K562 (cell line): ENCODE data around the gene LYPD3. TPM values are rescaled to one million over a fixed set of nuclear protein-coding genes. Genes with fewer than 3 reads are reported as not detected.

Experiments used
- ATAC-seq: fragments of 200-7000 bp; cut with Tn5 transposase; 3 replicates; pipeline ENCODE4 v1.9.1; 2020; ENCODE audit warnings: moderate library complexity
- BruUV-seq: library from RNA; stranded (reverse); fragments of 400-500 nt; replicated peaks from 2 replicates; lab custom pipeline; 2021; lab: Mats Ljungman, UMichigan
- CTCF ChIA-PET: fragments of 300-600 bp; formaldehyde crosslinking; extraction: SDS; loops from one replicate; lab custom pipeline; 2021; ENCODE audit warnings: low intra/inter-chr PET ratio; lab: Yijun Ruan, JAX
- POLR2A ChIA-PET: fragments of 300-600, 350-650 bp; sonication (Branson Sonifier 250); formaldehyde crosslinking; extraction: SDS; loops from one replicate; lab custom pipeline; 2021; ENCODE audit warnings: antibody characterized with exemption, inconsistent platforms; lab: Yijun Ruan, JAX
- DNase-seq, 4 experiments: peaks; one replicate each; pipeline versions ENCODE4 v3.0.0 to v3.0.0-alpha.2; 2011 to 2018; ENCODE audit warnings: low spot score in 3 of 4, mixed read lengths in 3 of 4; ENCODE audit errors: extremely low read depth in 1 of 4
- FAIRE-seq: peaks from 2 replicates; lab custom pipeline; 2011; peaks lifted over from hg19 to GRCh38; lab: Jason Lieb, UNC
- H2AFZ ChIP-seq: 2 replicates; pipeline ENCODE4 v1.6.0; 2011; ENCODE audit warnings: low read depth, low read length, control low read depth, inconsistent platforms
- H3K27ac ChIP-seq: fragments of 200-600 bp; 3 replicates; pipeline ENCODE4 v1.8.0; 2011; ENCODE audit warnings: low read depth, mild to moderate bottlenecking, control low read depth, inconsistent platforms, low read length, moderate library complexity, mixed read lengths; ENCODE audit errors: extremely low read depth
- H3K27me3 ChIP-seq, 2 experiments: fragments of 300-600 bp in 1 of 2; 2 replicates in 1 of 2; 3 replicates in 1 of 2; pipeline versions ENCODE4 v1.6.0 to v1.8.0; 2011; ENCODE audit warnings: inconsistent platforms in 2 of 2, low read length in 2 of 2, mild to moderate bottlenecking in 1 of 2, mixed read lengths in 1 of 2, moderate library complexity in 1 of 2; ENCODE audit not compliant: control insufficient read depth in 2 of 2, insufficient read depth in 2 of 2
- H3K36me3 ChIP-seq: fragments of 300-600 bp; 3 replicates; pipeline ENCODE4 v1.8.0; 2011; ENCODE audit warnings: mild to moderate bottlenecking, low read length, inconsistent platforms; ENCODE audit not compliant: control insufficient read depth, insufficient read depth
- H3K4me1 ChIP-seq, 2 experiments: fragments of 200-600 bp in 1 of 2; replicated peaks in 1 of 2; 2 replicates in 1 of 2; 3 replicates in 1 of 2; pipeline versions ENCODE4 v1.5.1 to v1.8.0; 2011; ENCODE audit warnings: inconsistent platforms in 2 of 2, low read length in 2 of 2, mild to moderate bottlenecking in 1 of 2, mixed read lengths in 1 of 2, moderate library complexity in 1 of 2; ENCODE audit not compliant: control insufficient read depth in 2 of 2, insufficient read depth in 2 of 2
- H3K4me2 ChIP-seq: 2 replicates; pipeline ENCODE4 v1.6.1; 2011; ENCODE audit warnings: low read length, control low read depth, inconsistent platforms, mixed read lengths; ENCODE audit not compliant: insufficient read depth
- H3K4me3 ChIP-seq: fragments of 200-600 bp; sonication (generic), shearing (Covaris generic); 2 replicates; pipeline ENCODE4 v1.5.1; 2016; ENCODE audit warnings: control low read depth, inconsistent platforms
- H3K79me2 ChIP-seq: fragments of 200-600 bp; 3 replicates; pipeline ENCODE4 v1.8.0; 2011; ENCODE audit warnings: low read length, inconsistent platforms; ENCODE audit not compliant: control insufficient read depth, insufficient read depth
- H3K9ac ChIP-seq, 2 experiments: 2 replicates each; pipeline versions ENCODE4 v1.6.0 to v1.6.1; 2011; ENCODE audit warnings: low read depth in 2 of 2, low read length in 2 of 2, control low read depth in 1 of 2, inconsistent platforms in 1 of 2, mild to moderate bottlenecking in 1 of 2, mixed read lengths in 1 of 2; ENCODE audit not compliant: insufficient read depth in 1 of 2
- H3K9me1 ChIP-seq: one replicate; pipeline ENCODE4 v1.6.0; 2011; ENCODE audit warnings: inconsistent platforms, mild to moderate bottlenecking, low read length, moderate library complexity; ENCODE audit not compliant: control insufficient read depth, insufficient read depth
- H3K9me3 ChIP-seq: replicated peaks from 2 replicates; pipeline ENCODE4 v1.5.1; 2011; ENCODE audit warnings: low read depth, low read length, inconsistent platforms; ENCODE audit not compliant: control insufficient read depth, insufficient read depth
- H4K20me1 ChIP-seq: replicated peaks from 2 replicates; pipeline ENCODE4 v1.6.1; 2011; ENCODE audit warnings: low read length, inconsistent platforms, mixed read lengths; ENCODE audit not compliant: control insufficient read depth, insufficient read depth
- EWSR1 ChIP-seq: fragments of 450-650 bp; IDR thresholded peaks from 2 replicates; pipeline ENCODE4 v1.6.1; 2018; ENCODE audit warnings: borderline replicate concordance, mild to moderate bottlenecking, low read depth, moderate library complexity; ENCODE audit not compliant: partially characterized antibody
- GATA2 ChIP-seq: sonication (generic); formaldehyde crosslinking; IDR thresholded peaks from 2 replicates; pipeline ENCODE4 v1.4.0; 2020; ENCODE audit warnings: mild to moderate bottlenecking, missing genetic modification reagents
- HDAC2 ChIP-seq: fragments of 450-650 bp; IDR thresholded peaks from 2 replicates; pipeline ENCODE4 v1.6.1; 2016; ENCODE audit warnings: mild to moderate bottlenecking
- POLR2A ChIP-seq: fragments of 450-650 bp; conservative IDR thresholded peaks from 2 replicates; pipeline ENCODE4 v1.6.1; 2016
- PURB ChIP-seq: sonication (generic); formaldehyde crosslinking; IDR thresholded peaks from 2 replicates; pipeline ENCODE4 v1.9.0; 2021; ENCODE audit warnings: low read depth, mild to moderate bottlenecking, missing genetic modification reagents
- THRAP3 ChIP-seq: fragments of 450-650 bp; IDR thresholded peaks from 2 replicates; pipeline ENCODE4 v1.6.1; 2016; ENCODE audit warnings: mild to moderate bottlenecking, inconsistent platforms, borderline replicate concordance
- ZBTB33 ChIP-seq: sonication (generic); formaldehyde crosslinking; IDR thresholded peaks from 2 replicates; pipeline ENCODE4 v1.8.1; 2023; ENCODE audit warnings: mild to moderate bottlenecking, missing genetic modification reagents
- ZNF436 ChIP-seq: fragments of 250-450, 450-650 bp; sonication (Bioruptor Pico); formaldehyde crosslinking; IDR thresholded peaks from 2 replicates; pipeline ENCODE4 v1.7.0; 2020; ENCODE audit warnings: mild to moderate bottlenecking
- ZNF609 ChIP-seq: sonication (generic); formaldehyde crosslinking; IDR thresholded peaks from 2 replicates; pipeline ENCODE4 v1.8.1; 2023; ENCODE audit warnings: missing genetic modification reagents, mild to moderate bottlenecking, borderline replicate concordance
- WGBS: fragments of 100-300 bp; shearing (Covaris generic); methylation state at CpG from one replicate; pipeline ENCODE4 v1.1.6; 2016; ENCODE audit warnings: low coverage, mixed read lengths; ENCODE audit not compliant: insufficient coverage; ENCODE audit errors: missing lambda C conversion rate; 5-methylcytosine and 5-hydroxymethylcytosine counted together
- in situ Hi-C: fragments of 300-500 bp; cut with MboI; formaldehyde crosslinking; loops from 4 replicates; pipeline ENCODE4 v1.15.0; 2018; ENCODE audit warnings: inconsistent platforms, mixed read lengths
- intact Hi-C: fragments of 100-400 bp; cut with micrococcal nuclease; formaldehyde crosslinking; loops from 2 replicates; pipeline ENCODE4 v1.14.2; 2022
- polyA plus RNA-seq, 8 experiments: library from polyadenylated mRNA; depleted of rRNA in 4 of 8; stranded (reverse) in 5 of 8; unstranded in 3 of 8; fragments of >200 nt; fragmentation: Nextera tagmentation in 2 of 8; fragmentation: Illumina TruSeq in 1 of 8; extraction: Ambion mirVana in 2 of 8; extraction: Trizol in 1 of 8; gene quantifications; 2 replicates each; pipeline versions ENCODE4 v1.2.1 to v1.2.3, GENCODE V29; 2011 to 2014; ENCODE audit warnings: inconsistent platforms in 1 of 8, missing spikeins in 1 of 8
- total RNA-seq, 7 experiments: library from RNA; depleted of rRNA in 6 of 7; stranded (reverse); fragments of >200 nt in 6 of 7; fragmentation: Illumina TruSeq in 2 of 7; extraction: Trizol in 2 of 7; gene quantifications; 2 replicates each; pipeline versions ENCODE4 v1.2.1 to v1.2.3, GENCODE V29; 2011 to 2021; ENCODE audit warnings: low replicate concordance in 1 of 7

LYPD3 gene
- total and polyA plus RNA-seq, 9 of the 15 experiments (the other 6 are each of a cell fraction or from before 2014, with no cell fraction given): 0.04 to 0.33 (median 0.20) TPM; not detected in 1

GRCh38 chr19:43511324-43511723 lies 45.9 kb upstream of the LYPD3 start:
- no peak for TF ChIP-seq ZBTB33 (CRISPR knock-in tag)
- BruUV-seq: no TSS peak
- ChIA-PET POLR2A (no interaction called here), CTCF (no interaction called here)
- FAIRE-seq: no peak
- Histone ChIP-seq H3K36me3 (0 out of 3 replicates have a peak, but pooled peaks cover 2% of the 10 kb centered on the region), H3K79me2 (no peaks in the 10 kb centered on the region), H3K4me2 (no peak overlapping the region), H3K9ac (no peak overlapping the region), H3K27ac (no peak overlapping the region), H3K4me1 (no peaks in the 10 kb centered on the region; a peak in 1 of 5 replicates), H2AFZ (no peak overlapping the region), H4K20me1 (no peaks in the 10 kb centered on the region), H3K4me3 (no peak overlapping the region), H3K9me1 (no peaks in the 10 kb centered on the region), H3K27me3 (no peaks in the 10 kb centered on the region), H3K9me3 (no peaks in the 10 kb centered on the region)
- WGBS: 68% methylated on average over 4 of the region's 5 CpGs
- ATAC-seq: no peak
- DNase-seq: no peak
- in situ Hi-C loops (no loop called here), intact Hi-C loops (no loop called here)

GRCh38 chr19:43510713-43511112 lies 45.3 kb upstream of the LYPD3 start:
- Histone ChIP-seq H2AFZ (no peak overlapping the region), H3K4me3 (no peak overlapping the region), H3K9me3 (no peaks in the 10 kb centered on the region), H3K9me1 (no peaks in the 10 kb centered on the region), H4K20me1 (no peaks in the 10 kb centered on the region), H3K27me3 (no peaks in the 10 kb centered on the region), H3K4me2 (no peak overlapping the region), H3K4me1 (peaks cover 3 to 4% of the 10 kb centered on the region in 2 experiments; a peak in 2 of 5 replicates), H3K36me3 (0 out of 3 replicates have a peak, but pooled peaks cover 2% of the 10 kb centered on the region), H3K9ac (no peak overlapping the region), H3K79me2 (no peaks in the 10 kb centered on the region), H3K27ac (no peak overlapping the region)
- FAIRE-seq (no peak), DNase-seq (no peak), ATAC-seq (no peak)
- WGBS: 88% methylated on average over 9 of the region's 9 CpGs
- intact Hi-C loops: no loop called here
- no TSS peak for BruUV-seq
- POLR2A ChIA-PET: interaction anchor here (0.9 to 1.2 kb wide), 2 partner anchors 15 to 37 kb away, joined by 3 to 4 read pairs; no protein-coding TSS in a partner anchor
- CTCF ChIA-PET: no interaction called here
- in situ Hi-C loops: no loop called here
- no peak for TF ChIP-seq THRAP3
- no peak for TF ChIP-seq POLR2A
- TF ChIP-seq ZNF609 (CRISPR knock-in tag): no peak
- TF ChIP-seq GATA2 (CRISPR knock-in tag): no peak
- no peak for TF ChIP-seq PURB (CRISPR knock-in tag)
- TF ChIP-seq ZNF436: no peak
- TF ChIP-seq EWSR1: no peak
- TF ChIP-seq HDAC2: no peak
